Peyer's patch (tissue), 4 donors: Measurements from ENCODE around the gene COL9A3. TPM values are rescaled to one million over a fixed set of nuclear protein-coding genes. Genes with fewer than 3 reads are reported as not detected.

Experiments
- DNase-seq, 3 donors: peaks; one replicate each; pipeline ENCODE4 v3.0.0-alpha.2; 2017 to 2019
- H3K27ac ChIP-seq, 4 donors: fragments of 200-600 bp; sonication (generic); one replicate each; pipeline ENCODE4 v1.5.1; 2016 to 2019
- H3K27me3 ChIP-seq, 2 donors: fragments of 200-600 bp; sonication (generic); one replicate each; pipeline ENCODE4 v1.5.1; 2019
- H3K36me3 ChIP-seq, 3 donors: fragments of 200-600 bp; sonication (generic); one replicate each; pipeline ENCODE4 v1.5.1; 2016 to 2019
- H3K4me1 ChIP-seq, 4 donors: fragments of 200-600 bp; sonication (generic); one replicate each; pipeline ENCODE4 v1.5.1; 2016 to 2019
- H3K4me3 ChIP-seq, 4 donors: fragments of 200-600 bp; sonication (generic); 1 replicate in 3 of 4; 2 replicates in 1 of 4; pipeline ENCODE4 v1.5.1; 2016 to 2019; ENCODE audit warnings: mild to moderate bottlenecking in 1 of 4
- H3K9me3 ChIP-seq, 4 donors: fragments of 200-600 bp; sonication (generic); one replicate each; pipeline ENCODE4 v1.5.1; 2016 to 2019; ENCODE audit warnings: mild to moderate bottlenecking in 1 of 4
- CTCF ChIP-seq, 6 experiments: fragments of 450-650 bp in 4 of 6; fragments of 200-600 bp in 2 of 6; sonication (generic) in 1 of 6; IDR thresholded peaks; one replicate each; pipeline ENCODE4 v1.5.1; 2017 to 2019; ENCODE audit warnings: antibody characterized with exemption in 6 of 6, mild to moderate bottlenecking in 3 of 6, moderate library complexity in 1 of 6
- POLR2A ChIP-seq, 2 donors: fragments of 450-650 bp; IDR thresholded peaks; one replicate each; pipeline ENCODE4 v1.5.1; 2017; ENCODE audit warnings: antibody characterized with exemption in 2 of 2, mild to moderate bottlenecking in 2 of 2, moderate library complexity in 2 of 2
- total RNA-seq, 4 donors: library from RNA; depleted of rRNA; stranded (reverse); fragments of >200 nt; gene quantifications; one replicate each; pipeline ENCODE4 v1.1.0, GENCODE V29; 2016

Gene COL9A3
- total RNA-seq, 4 donors from 2014 or later, result 3.3 to 19.8 (median 4.1) TPM

GRCh38 chr20:62859721-62860120, 42.9 kb downstream of the COL9A3 start:
- Histone ChIP-seq H3K4me1 (peaks cover 0 to 9% (median 7%) of the 10 kb centered on the region in 4 donors), H3K4me3 (no peak overlapping the region), H3K27ac (no peak overlapping the region), H3K9me3 (no peaks in the 10 kb centered on the region), H3K36me3 (no peaks in the 10 kb centered on the region), H3K27me3 (no peaks in the 10 kb centered on the region)
- no peak for DNase-seq
- TF ChIP-seq POLR2A (IDR thresholded peaks at IDR 0.05) (no peak), CTCF (IDR thresholded peaks at IDR 0.05) (no peak)

- Histone ChIP-seq H3K27ac (no peak overlapping the region), H3K36me3 (no peaks in the 10 kb centered on the region), H3K4me3 (peak overlapping the region in 3 of 4 donors; percentile 51 to 80 (median 60)), H3K27me3 (no peaks in the 10 kb centered on the region), H3K4me1 (peaks cover 0 to 9% (median 7%) of the 10 kb centered on the region in 4 donors), H3K9me3 (no peaks in the 10 kb centered on the region)
- no peak for DNase-seq
- TF ChIP-seq CTCF (IDR thresholded peaks at IDR 0.05) (no peak), POLR2A (IDR thresholded peaks at IDR 0.05) (no peak)
Measured at GRCh38 chr20:62860391-62860923, 43.6 kb downstream of the COL9A3 start.

GRCh38 chr20:62860924-62861691, 44.3 kb downstream of the COL9A3 start:
- no peaks in the 10 kb centered on the region for H3K9me3 ChIP-seq
- TF ChIP-seq POLR2A (IDR thresholded peaks at IDR 0.05) (no peak), CTCF (IDR thresholded peaks at IDR 0.05) (no peak)
- no peaks in the 10 kb centered on the region for H3K27me3 ChIP-seq
- no peaks in the 10 kb centered on the region for H3K36me3 ChIP-seq
- H3K4me3 ChIP-seq, result peak overlapping the region; percentile 40 to 80 (median 56)
- DNase-seq, result no peak
- peak overlapping the region in 2 of 4 donors; percentile 42 to 61 for H3K27ac ChIP-seq
- peaks cover 0 to 9% (median 7%) of the 10 kb centered on the region in 4 donors for H3K4me1 ChIP-seq

- H3K9me3 ChIP-seq, result no peaks in the 10 kb centered on the region
Measured at GRCh38 chr20:62861726-62862336, 45.0 kb downstream of the COL9A3 start, which contains the start of gene TCFL5. TSS of gene TCFL5 (minus strand) at chr20:62861822. CDS start at chr20:62861670, 152 bp downstream.

More at GRCh38 chr20:62861726-62862336, 45.0 kb downstream of the COL9A3 start, which contains the start of gene TCFL5:
- Histone ChIP-seq H3K4me1 (peaks cover 0 to 9% (median 7%) of the 10 kb centered on the region in 4 donors), H3K27ac (peak within 1 kb of the TSS in 3 of 4 donors; percentile 29 to 72 (median 42)), H3K4me3 (peak within 1 kb of the TSS; percentile 40 to 80 (median 56)), H3K27me3 (no peaks in the 10 kb centered on the region), H3K36me3 (no peaks in the 10 kb centered on the region)
- peak; percentile 87 to 95 (median 93) for DNase-seq
- TF ChIP-seq CTCF (IDR thresholded peaks at IDR 0.05) (no peak), POLR2A (IDR thresholded peaks at IDR 0.05) (no peak)
